HG02943 (cell line): Measurements from ENCODE around the gene TET3.

Experiments
- ATAC-seq: cut with Tn5 transposase; IDR thresholded peaks from one replicate; pipeline ENCODE4 v1.9.1; 2021; ENCODE audit warnings: mild to moderate bottlenecking, low read depth, moderate library complexity; ENCODE audit not compliant: unreplicated experiment

The TET3 gene

GRCh38 chr2:74002505-74003421 lies 18.1 kb downstream of the TET3 start:
- peak; percentile 80 for ATAC-seq

GRCh38 chr2:74003494-74004211 lies 18.9 kb downstream of the TET3 start:
- no peak for ATAC-seq

GRCh38 chr2:74004212-74005182 lies 19.8 kb downstream of the TET3 start:
- no peak for ATAC-seq

GRCh38 chr2:74005786-74006185 lies 21.1 kb downstream of the TET3 start:
- no peak for ATAC-seq

- no peak for ATAC-seq
Measured at GRCh38 chr2:74006459-74006858, 21.7 kb downstream of the TET3 start.

- no peak for ATAC-seq
Measured at GRCh38 chr2:74007121-74007520, 22.4 kb downstream of the TET3 start.

GRCh38 chr2:74007711-74008110 lies 23.0 kb downstream of the TET3 start:
- ATAC-seq, result no peak

GRCh38 chr2:74008761-74009395 lies 24.2 kb downstream of the TET3 start:
- ATAC-seq, result no peak

GRCh38 chr2:74009577-74009976 lies 24.9 kb downstream of the TET3 start:
- ATAC-seq, result no peak

GRCh38 chr2:74010087-74010541 lies 25.4 kb downstream of the TET3 start:
- no peak for ATAC-seq

GRCh38 chr2:74011246-74011645 lies 26.5 kb downstream of the TET3 start:
- ATAC-seq, result no peak

- no peak for ATAC-seq
Measured at GRCh38 chr2:74014813-74015212, 30.1 kb downstream of the TET3 start.

GRCh38 chr2:74017223-74017622 lies 32.5 kb downstream of the TET3 start:
- peak; percentile 64 for ATAC-seq

- ATAC-seq, result no peak
Measured at GRCh38 chr2:74019516-74019915, 34.8 kb downstream of the TET3 start.

- no peak for ATAC-seq
Measured at GRCh38 chr2:74020702-74021406, 36.1 kb downstream of the TET3 start.

- ATAC-seq, result no peak
Measured at GRCh38 chr2:74021407-74021755, 36.7 kb downstream of the TET3 start.

- ATAC-seq, result no peak
Measured at GRCh38 chr2:74024216-74024615, 39.5 kb downstream of the TET3 start.

- ATAC-seq, result no peak
Measured at GRCh38 chr2:74025971-74026612, 41.4 kb downstream of the TET3 start.

- ATAC-seq, result no peak
Measured at GRCh38 chr2:74026687-74027241, 42.1 kb downstream of the TET3 start.
